Measurements from ENCODE around the gene BLNK. TPM values are rescaled to one million over a fixed set of nuclear protein-coding genes. Genes with fewer than 3 reads are reported as not detected.

The BLNK gene
- total and polyA plus RNA-seq, 3 donors from 2014 or later: 1.1 to 4.5 (median 1.5) TPM

DNA sequence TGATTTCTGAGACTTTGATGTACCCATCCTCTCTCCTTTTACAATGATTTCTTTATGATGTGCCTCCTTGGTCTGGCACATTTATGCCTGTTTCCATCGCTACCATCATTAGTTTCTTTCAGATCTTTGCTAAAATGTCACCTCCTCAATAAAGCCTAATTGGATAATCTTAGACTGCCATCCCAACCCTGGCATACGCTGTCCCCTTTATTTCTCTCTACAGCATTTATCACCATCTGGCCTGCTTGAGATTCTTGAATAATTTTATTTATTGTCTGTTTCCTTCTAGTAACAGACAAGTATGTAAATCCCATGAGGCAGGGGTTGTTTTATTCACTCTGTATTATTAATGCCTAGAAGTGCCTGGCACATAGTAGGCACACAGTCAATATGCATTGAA lies 26.1 kb upstream of the BLNK start:
- intact Hi-C loops (cut with DNase I; ENCODE audit: low total_unique reads): no loop called here
- Histone ChIP-seq H3K36me3 (ENCODE audit: low read depth, missing control alignments) (no peaks in the 10 kb centered on the region), H3K4me3 (no peak overlapping the region), H3K27me3 (no peaks in the 10 kb centered on the region), H3K9me3 (no peaks in the 10 kb centered on the region), H3K4me1 (no peaks in the 10 kb centered on the region), H3K27ac (no peak overlapping the region)
- no peak for TF ChIP-seq POLR2A (IDR thresholded peaks at IDR 0.05)
- no peak for DNase-seq
- 82 to 94% methylated on average over 2 of the region's 2 CpGs for WGBS, 2 donors

DNA sequence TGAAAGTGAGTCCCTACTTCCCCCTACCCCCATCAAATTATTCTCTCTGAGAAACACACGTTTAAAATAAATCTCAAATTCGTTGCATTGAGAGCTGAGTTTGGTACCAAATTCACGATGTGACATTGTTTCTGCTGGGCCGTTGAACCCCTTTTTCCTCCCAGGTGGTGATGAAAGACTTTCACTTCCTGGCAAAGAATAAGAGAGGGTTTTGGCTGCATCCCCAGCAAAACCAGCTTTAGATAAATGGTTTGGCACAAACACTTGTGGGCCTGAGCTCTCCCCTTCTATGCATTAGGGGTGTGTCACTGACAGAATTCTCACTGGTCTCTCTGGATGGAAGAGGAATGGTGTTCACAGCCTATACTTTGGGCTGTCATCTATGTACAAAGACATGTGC lies 24.1 kb upstream of the BLNK start:
- no peaks in the 10 kb centered on the region for H3K9me3 ChIP-seq
- no peak overlapping the region for H3K4me3 ChIP-seq
- no peaks in the 10 kb centered on the region for H3K36me3 ChIP-seq (ENCODE audit: low read depth, missing control alignments)
- no peak for DNase-seq
- intact Hi-C loops (cut with DNase I; ENCODE audit: low total_unique reads): no loop called here
- TF ChIP-seq, protein P1, sequence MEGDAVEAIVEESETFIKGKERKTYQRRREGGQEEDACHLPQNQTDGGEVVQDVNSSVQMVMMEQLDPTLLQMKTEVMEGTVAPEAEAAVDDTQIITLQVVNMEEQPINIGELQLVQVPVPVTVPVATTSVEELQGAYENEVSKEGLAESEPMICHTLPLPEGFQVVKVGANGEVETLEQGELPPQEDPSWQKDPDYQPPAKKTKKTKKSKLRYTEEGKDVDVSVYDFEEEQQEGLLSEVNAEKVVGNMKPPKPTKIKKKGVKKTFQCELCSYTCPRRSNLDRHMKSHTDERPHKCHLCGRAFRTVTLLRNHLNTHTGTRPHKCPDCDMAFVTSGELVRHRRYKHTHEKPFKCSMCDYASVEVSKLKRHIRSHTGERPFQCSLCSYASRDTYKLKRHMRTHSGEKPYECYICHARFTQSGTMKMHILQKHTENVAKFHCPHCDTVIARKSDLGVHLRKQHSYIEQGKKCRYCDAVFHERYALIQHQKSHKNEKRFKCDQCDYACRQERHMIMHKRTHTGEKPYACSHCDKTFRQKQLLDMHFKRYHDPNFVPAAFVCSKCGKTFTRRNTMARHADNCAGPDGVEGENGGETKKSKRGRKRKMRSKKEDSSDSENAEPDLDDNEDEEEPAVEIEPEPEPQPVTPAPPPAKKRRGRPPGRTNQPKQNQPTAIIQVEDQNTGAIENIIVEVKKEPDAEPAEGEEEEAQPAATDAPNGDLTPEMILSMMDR (IDR thresholded peaks at IDR 0.05): no peak
- TF ChIP-seq POLR2A (IDR thresholded peaks at IDR 0.05): no peak
- 66 to 71% methylated on average over 4 of the region's 4 CpGs for WGBS, 2 donors
- no peaks in the 10 kb centered on the region for H3K27me3 ChIP-seq
- no peak overlapping the region for H3K27ac ChIP-seq
- H3K4me1 ChIP-seq: no peaks in the 10 kb centered on the region

DNA sequence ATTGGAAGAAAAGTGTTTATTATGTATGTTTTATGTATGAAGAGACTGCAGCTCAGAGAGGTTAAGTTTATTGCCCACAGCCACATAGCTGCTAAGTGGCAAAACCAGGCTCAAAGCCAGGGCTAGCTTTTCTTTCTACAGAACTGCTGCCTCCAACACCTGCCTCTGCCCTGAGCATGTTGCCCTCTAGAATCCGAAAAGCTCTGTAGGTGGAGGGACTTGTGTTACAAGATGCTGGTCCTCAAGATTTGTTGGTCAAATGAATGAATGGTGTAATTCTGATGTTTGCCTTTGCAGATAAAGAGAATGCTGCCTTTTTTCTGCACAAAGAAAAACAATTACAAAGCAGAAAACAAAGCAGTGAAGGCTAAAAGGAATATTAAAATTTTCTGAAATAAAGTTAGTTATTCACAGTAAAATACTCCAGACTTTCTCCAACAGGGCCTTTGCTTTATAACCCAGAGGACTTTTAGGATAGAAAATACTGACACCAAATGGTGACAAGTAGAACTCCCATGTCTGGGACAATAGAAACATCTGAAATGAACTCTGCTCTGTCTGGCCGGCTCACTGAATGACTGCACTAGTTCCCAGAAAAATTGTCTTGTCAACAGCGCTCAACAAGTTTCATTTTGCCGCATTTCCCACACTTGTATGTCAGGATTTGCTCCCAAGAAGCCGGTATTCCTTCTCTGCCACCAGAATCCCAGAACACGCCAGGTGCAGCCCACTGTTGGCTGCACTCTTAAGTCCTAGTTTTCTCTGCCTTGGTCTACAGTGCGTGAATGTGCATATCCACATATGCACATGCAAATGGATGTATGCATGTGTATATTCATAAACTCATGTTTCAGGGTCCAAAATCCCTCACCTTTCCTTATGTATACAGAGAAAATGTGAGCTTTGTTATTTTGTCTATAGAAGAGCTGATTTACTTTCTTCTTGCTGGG lies 21.9 kb upstream of the BLNK start:
- Histone ChIP-seq H3K4me3 (no peak overlapping the region), H3K36me3 (ENCODE audit: low read depth, missing control alignments) (no peaks in the 10 kb centered on the region), H3K27ac (no peak overlapping the region), H3K9me3 (no peaks in the 10 kb centered on the region), H3K4me1 (no peaks in the 10 kb centered on the region), H3K27me3 (no peaks in the 10 kb centered on the region)
- WGBS, 2 donors: 58 to 63% methylated on average over 7 of the region's 7 CpGs
- intact Hi-C loops (cut with DNase I; ENCODE audit: low total_unique reads): no loop called here
- TF ChIP-seq POLR2A (IDR thresholded peaks at IDR 0.05): no peak
- TF ChIP-seq, protein P1 (IDR thresholded peaks at IDR 0.05): peak; percentile 15 to 42 (median 30)
- no peak for DNase-seq

DNA sequence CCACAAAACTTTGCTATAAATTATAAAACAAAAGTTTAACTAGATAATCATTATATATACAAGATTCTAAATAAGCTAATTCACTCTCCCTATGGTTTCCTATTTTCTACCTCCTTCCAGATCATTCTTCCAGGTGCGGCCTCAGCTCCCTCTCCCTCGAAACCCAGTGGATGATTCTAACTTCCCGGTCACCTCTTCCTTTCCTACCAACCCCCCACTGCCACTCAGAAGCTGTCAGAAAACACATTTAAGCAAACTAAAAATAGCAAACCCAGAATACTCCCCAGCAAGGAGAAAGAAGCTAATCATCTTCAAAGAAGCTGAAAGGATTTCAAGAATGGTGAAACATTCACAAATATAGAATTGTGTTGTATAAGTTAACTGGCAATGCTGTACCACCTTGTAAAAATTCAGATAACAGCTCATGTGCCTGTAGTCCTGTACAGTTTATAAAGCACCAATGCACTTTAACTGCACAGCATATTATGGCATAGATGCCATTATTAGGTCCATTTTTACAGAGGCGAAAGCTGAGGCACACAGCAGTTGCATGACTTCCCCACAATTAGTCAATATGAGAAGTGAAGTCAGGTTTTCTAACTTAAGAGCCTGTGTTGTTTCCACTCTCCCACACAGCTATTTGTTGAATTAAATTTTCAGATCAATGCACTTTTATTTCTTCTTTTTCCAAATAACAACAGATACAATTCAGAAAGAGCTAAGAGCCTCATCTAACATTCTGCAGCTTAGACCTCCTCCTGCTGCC lies 19.2 kb upstream of the BLNK start:
- DNase-seq: no peak
- Histone ChIP-seq H3K27ac (no peak overlapping the region), H3K4me3 (no peak overlapping the region), H3K27me3 (no peaks in the 10 kb centered on the region), H3K36me3 (ENCODE audit: low read depth, missing control alignments) (no peaks in the 10 kb centered on the region), H3K4me1 (no peaks in the 10 kb centered on the region), H3K9me3 (no peaks in the 10 kb centered on the region)
- no peak for TF ChIP-seq POLR2A (IDR thresholded peaks at IDR 0.05)
- TF ChIP-seq, protein P1 (IDR thresholded peaks at IDR 0.05): no peak
- 77 to 82% methylated on average over 4 of the region's 4 CpGs for WGBS, 2 donors
- intact Hi-C loops (cut with DNase I; ENCODE audit: low total_unique reads): no loop called here

DNA sequence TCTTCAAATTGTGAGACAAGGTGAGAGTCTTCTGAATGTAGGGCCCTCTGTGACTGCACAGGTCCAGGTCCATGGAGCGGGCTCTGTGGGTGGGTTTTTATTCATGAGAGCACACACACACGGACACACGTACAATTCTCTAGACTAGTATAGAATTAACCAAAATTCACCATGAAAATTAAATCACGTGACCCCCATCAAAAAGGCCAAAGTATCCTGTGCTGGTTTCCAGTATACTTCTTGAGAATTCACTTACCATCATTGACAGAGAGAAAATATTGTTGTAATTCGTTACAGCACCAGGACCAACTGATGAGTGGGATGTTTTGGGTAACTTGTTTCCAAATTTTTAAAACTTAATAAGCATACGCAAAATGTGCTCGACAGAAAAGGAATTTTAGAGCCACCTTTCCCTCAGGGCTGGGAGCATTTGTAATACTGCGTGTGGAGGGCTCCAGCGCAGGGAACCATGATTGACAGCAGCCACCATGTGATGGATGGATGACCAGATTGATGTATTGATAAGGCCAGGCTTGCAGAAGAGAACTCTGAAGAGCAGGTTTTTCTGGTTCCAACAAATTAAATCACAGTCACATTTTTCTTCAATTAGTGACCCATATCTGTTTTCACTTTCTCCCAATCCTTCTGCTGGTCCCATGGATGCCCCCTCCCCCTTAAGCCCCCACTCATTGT lies 18.0 kb upstream of the BLNK start:
- H3K36me3 ChIP-seq (ENCODE audit: low read depth, missing control alignments): no peaks in the 10 kb centered on the region
- no peak overlapping the region for H3K4me3 ChIP-seq
- no peak overlapping the region for H3K27ac ChIP-seq
- H3K9me3 ChIP-seq: no peaks in the 10 kb centered on the region
- H3K27me3 ChIP-seq: no peaks in the 10 kb centered on the region
- intact Hi-C loops (cut with DNase I; ENCODE audit: low total_unique reads): no loop called here
- 90 to 92% methylated on average over 9 of the region's 9 CpGs for whole genome bisulfite sequencing, 2 donors
- H3K4me1 ChIP-seq: no peaks in the 10 kb centered on the region
- TF ChIP-seq POLR2A (IDR thresholded peaks at IDR 0.05): no peak
- no peak for DNase-seq
